GM12878 (cell line): ENCODE measurements around the gene TMEM223. TPM values are rescaled to one million over a fixed set of nuclear protein-coding genes. Genes with fewer than 3 reads are reported as not detected.

ENCODE experiments used
- ATAC-seq: fragments of 200-7000 bp; cut with Tn5 transposase; 3 replicates; pipeline ENCODE4 v1.9.1; 2020; ENCODE audit warnings: mild to moderate bottlenecking, moderate library complexity
- BruUV-seq: library from RNA; stranded (reverse); fragments of 400-500 nt; replicated peaks from 2 replicates; lab custom pipeline; 2021; lab: Mats Ljungman, UMichigan
- CTCF ChIA-PET: fragments of 300-600 bp; sonication (Branson Sonifier 250); formaldehyde crosslinking; extraction: SDS; loops from one replicate; lab custom pipeline; 2021; ENCODE audit warnings: inconsistent platforms; lab: Yijun Ruan, JAX
- POLR2A ChIA-PET: fragments of 350-600 bp; formaldehyde crosslinking; extraction: SDS; loops from one replicate; lab custom pipeline; 2021; ENCODE audit warnings: inconsistent platforms; lab: Charles Lee
- RAD21 ChIA-PET: fragments of 300-600 bp; sonication (Branson Sonifier 250); formaldehyde crosslinking; loops from one replicate; lab custom pipeline; 2023; ENCODE audit warnings: antibody characterized with exemption; ENCODE audit not compliant: unreplicated experiment; lab: Charles Lee
- SMC1A ChIA-PET: fragments of 300-600 bp; sonication (Branson Sonifier 250); formaldehyde crosslinking; loops from one replicate; lab custom pipeline; 2023; ENCODE audit not compliant: unreplicated experiment, uncharacterized antibody; lab: Charles Lee
- DNase-seq: peaks from one replicate; pipeline ENCODE4 v3.0.0-alpha.2; 2011; ENCODE audit warnings: low read depth, low spot score
- FAIRE-seq: peaks from 3 replicates; lab custom pipeline; 2011; peaks lifted over from hg19 to GRCh38; lab: Jason Lieb, UNC
- H2AFZ ChIP-seq: 2 replicates; pipeline ENCODE4 v1.6.0; 2011; ENCODE audit warnings: low read depth, low read length, control low read depth; ENCODE audit not compliant: control insufficient read depth
- H3K27ac ChIP-seq: 2 replicates; pipeline ENCODE4 v1.5.1; 2011; ENCODE audit warnings: control low read depth; ENCODE audit not compliant: control insufficient read depth, insufficient read depth
- H3K27me3 ChIP-seq, 2 experiments: replicated peaks in 1 of 2; 2 replicates each; pipeline versions ENCODE4 v1.6.0 to v1.6.1; 2011; ENCODE audit warnings: low read length in 1 of 2; ENCODE audit not compliant: control insufficient read depth in 2 of 2, insufficient read depth in 2 of 2
- H3K36me3 ChIP-seq, 2 experiments: 2 replicates each; pipeline ENCODE4 v1.5.1; 2011; ENCODE audit warnings: low read length in 1 of 2; ENCODE audit not compliant: control insufficient read depth in 2 of 2, insufficient read depth in 2 of 2
- H3K4me1 ChIP-seq: 2 replicates; pipeline ENCODE4 v1.6.1; 2011; ENCODE audit warnings: mild to moderate bottlenecking, low read length, moderate library complexity, mixed read lengths; ENCODE audit not compliant: control insufficient read depth, insufficient read depth
- H3K4me2 ChIP-seq: 2 replicates; pipeline ENCODE4 v1.6.0; 2011; ENCODE audit warnings: control low read depth; ENCODE audit not compliant: control insufficient read depth, insufficient read depth
- H3K4me3 ChIP-seq: fragments of 200-600 bp; sonication (generic); 2 replicates; pipeline ENCODE4 v1.5.1; 2016
- H3K79me2 ChIP-seq: 2 replicates; pipeline ENCODE4 v1.6.0; 2011; ENCODE audit warnings: low read length; ENCODE audit not compliant: control insufficient read depth, insufficient read depth
- H3K9ac ChIP-seq: 2 replicates; pipeline ENCODE4 v1.8.0; 2011; ENCODE audit warnings: low read length, control low read depth, mixed read lengths; ENCODE audit not compliant: control insufficient read depth, insufficient read depth
- H3K9me3 ChIP-seq: replicated peaks from 3 replicates; pipeline ENCODE4 v1.5.1; 2011; ENCODE audit warnings: mild to moderate bottlenecking, low read length; ENCODE audit not compliant: control insufficient read depth, insufficient read depth
- H4K20me1 ChIP-seq: 2 replicates; pipeline ENCODE4 v1.6.0; 2011; ENCODE audit not compliant: control insufficient read depth, insufficient read depth
- BACH1 ChIP-seq: fragments of 450-650 bp; IDR thresholded peaks from 2 replicates; pipeline ENCODE4 v1.6.1; 2017; ENCODE audit warnings: mild to moderate bottlenecking, borderline replicate concordance
- CHD2 ChIP-seq: IDR thresholded peaks from 2 replicates; pipeline ENCODE4 v1.6.1; 2011; ENCODE audit warnings: low read depth, low read length, improper control_type of control experiment, borderline replicate concordance
- CHD4 ChIP-seq: fragments of 200-600 bp; sonication (generic); IDR thresholded peaks from 2 replicates; pipeline ENCODE4 v1.6.1; 2016; ENCODE audit warnings: mild to moderate bottlenecking
- ETV6 ChIP-seq, 2 experiments: fragments of 450-650 bp in 1 of 2; IDR thresholded peaks in 1 of 2; conservative IDR thresholded peaks in 1 of 2; 2 replicates each; pipeline ENCODE4 v1.6.1; 2014; ENCODE audit warnings: antibody characterized with exemption in 1 of 2, borderline replicate concordance in 1 of 2, low read depth in 1 of 2, mild to moderate bottlenecking in 1 of 2, moderate library complexity in 1 of 2
- HDGF ChIP-seq: fragments of 450-650 bp; IDR thresholded peaks from 2 replicates; pipeline ENCODE4 v1.6.1; 2016; ENCODE audit warnings: antibody characterized with exemption
- IKZF2 ChIP-seq, 2 experiments: fragments of 450-650 bp; IDR thresholded peaks; 2 replicates each; pipeline ENCODE4 v1.6.1; 2017; ENCODE audit warnings: mild to moderate bottlenecking in 2 of 2, moderate library complexity in 2 of 2
- MEF2A ChIP-seq: IDR thresholded peaks from 2 replicates; pipeline ENCODE4 v1.6.1; 2011; ENCODE audit warnings: low read depth, mild to moderate bottlenecking, low read length, moderate library complexity; ENCODE audit not compliant: insufficient read depth
- MTA3 ChIP-seq: IDR thresholded peaks from 2 replicates; pipeline ENCODE4 v1.6.1; 2012; ENCODE audit warnings: low read length, inconsistent platforms, borderline replicate concordance
- SMARCA5 ChIP-seq: fragments of 450-650 bp; IDR thresholded peaks from 2 replicates; pipeline ENCODE4 v1.6.1; 2017; ENCODE audit warnings: mild to moderate bottlenecking
- STAT1 ChIP-seq: fragments of 450-650 bp; conservative IDR thresholded peaks from 2 replicates; pipeline ENCODE4 v1.6.1; 2014; ENCODE audit warnings: antibody characterized with exemption, mild to moderate bottlenecking
- ZNF384 ChIP-seq: IDR thresholded peaks from 2 replicates; pipeline ENCODE4 v1.6.1; 2012; ENCODE audit warnings: low read depth, mild to moderate bottlenecking, low read length, improper control_type of control experiment, borderline replicate concordance
- WGBS: methylation state at CpG from one replicate; pipeline ENCODE4 v1.1.6; 2016; ENCODE audit warnings: low lambda C conversion rate; ENCODE audit not compliant: insufficient replicate concordance, insufficient coverage; ENCODE audit errors: missing lambda C conversion rate; 5-methylcytosine and 5-hydroxymethylcytosine counted together
- in situ Hi-C: fragments of 300-500 bp; cut with MboI; formaldehyde crosslinking; loops from 9 replicates; pipeline ENCODE4 v1.14.3; 2018; ENCODE audit warnings: mixed read lengths
- intact Hi-C: fragments of 100-400 bp; cut with micrococcal nuclease; formaldehyde crosslinking; loops from one replicate; pipeline ENCODE4 v1.14.2; 2022; ENCODE audit not compliant: unreplicated experiment
- polyA plus RNA-seq, 11 experiments: library from polyadenylated mRNA; depleted of rRNA in 4 of 11; unstranded in 6 of 11; stranded (reverse) in 5 of 11; fragments of >200 nt; fragmentation: Nextera tagmentation in 4 of 11; fragmentation: Illumina TruSeq in 1 of 11; extraction: Ambion mirVana in 4 of 11; extraction: Trizol in 1 of 11; gene quantifications; 1 replicate in 1 of 11; 2 replicates in 10 of 11; pipeline versions ENCODE4 v1.2.1 to v1.2.3, GENCODE V29; 2011 to 2016; ENCODE audit warnings: inconsistent platforms in 2 of 11, missing spikeins in 2 of 11, low read depth in 1 of 11
- total RNA-seq, 4 experiments: library from RNA; depleted of rRNA in 3 of 4; stranded (reverse); fragments of >200 nt in 3 of 4; fragmentation: Illumina TruSeq in 1 of 4; extraction: Trizol in 1 of 4; gene quantifications; 2 replicates each; pipeline versions ENCODE4 v1.2.1 to v1.2.3, GENCODE V29; 2013 to 2021
- TF ChIP-seq, protein P1 (sequence below): IDR thresholded peaks from 2 replicates; pipeline ENCODE4 v1.6.1; 2011; ENCODE audit warnings: low read depth, mild to moderate bottlenecking, low read length, moderate library complexity, borderline replicate concordance; ENCODE audit errors: extremely low read depth
- TF ChIP-seq, protein P2 (sequence below): fragments of 450-650 bp; IDR thresholded peaks from 2 replicates; pipeline ENCODE4 v1.6.1; 2016; ENCODE audit warnings: mild to moderate bottlenecking
- TF ChIP-seq, protein P3 (sequence below): fragments of 450-650 bp; conservative IDR thresholded peaks from 2 replicates; pipeline ENCODE4 v1.6.1; 2017; ENCODE audit warnings: mild to moderate bottlenecking, moderate library complexity
- TF ChIP-seq, protein P4 (sequence below): fragments of 450-650 bp; IDR thresholded peaks from 2 replicates; pipeline ENCODE4 v1.6.1; 2017; ENCODE audit warnings: low read depth, mild to moderate bottlenecking, moderate library complexity

Gene TMEM223
- total and polyA plus RNA-seq, 10 of the 15 experiments (the other 5 are each of a cell fraction or from before 2014, with no cell fraction given): 5.3 to 33.2 (median 14.0) TPM

DNA sequence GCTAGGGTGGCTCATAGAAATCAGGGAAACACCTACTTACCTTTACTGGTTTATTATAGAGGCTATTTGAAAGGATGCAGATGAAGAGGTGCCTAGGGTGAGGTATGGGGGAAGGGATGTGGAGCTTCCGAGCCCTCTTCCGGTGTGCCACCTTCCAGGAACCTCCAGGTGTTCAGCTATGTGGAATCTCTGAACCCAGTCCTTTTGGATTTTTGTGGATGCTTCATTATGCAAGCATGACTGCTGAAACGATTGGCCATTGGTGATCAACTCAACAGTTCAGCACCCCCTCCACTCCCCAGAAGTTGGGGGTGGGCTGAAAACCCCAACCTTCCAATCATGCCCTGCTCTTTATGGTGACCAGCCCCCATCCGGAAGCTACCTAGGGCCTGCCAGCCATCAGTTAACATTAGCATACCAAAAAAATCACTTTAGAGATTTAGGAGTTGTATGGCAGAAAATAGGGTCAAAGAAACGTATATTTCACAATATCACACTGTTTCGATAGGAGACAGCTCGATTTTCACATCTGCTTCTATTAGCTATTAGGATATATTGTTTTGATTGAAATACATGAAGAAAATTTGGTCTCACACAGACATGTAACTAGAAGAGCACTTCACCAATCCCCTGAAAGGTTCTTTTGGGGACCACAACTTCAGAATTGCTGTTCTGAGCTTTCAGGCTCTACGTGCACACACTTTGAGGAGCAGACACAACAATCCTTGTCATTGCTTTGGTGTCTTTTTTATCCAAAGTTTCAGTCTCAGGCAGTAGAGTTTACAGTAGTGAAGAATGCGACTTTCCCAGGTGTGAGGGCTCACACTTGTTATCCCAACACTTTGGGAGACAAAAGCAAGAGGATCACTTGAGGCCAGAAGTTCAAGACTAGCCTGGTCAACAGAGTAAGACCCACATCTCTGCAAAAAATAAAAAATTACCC, 33.7 kb downstream of the TMEM223 start:
- no peak for FAIRE-seq
- RAD21 ChIA-PET: interaction anchor here (0.7 to 0.9 kb wide), 4 partner anchors 12 to 333 kb away, joined by 3 read pairs; partner anchors contain the start of genes HNRNPUL2 and TAF6L
- BruUV-seq: no TSS peak

More for the DNA sequence above, 33.7 kb downstream of the TMEM223 start:
- TF ChIP-seq CHD2: no peak
- TF ChIP-seq, protein P1, sequence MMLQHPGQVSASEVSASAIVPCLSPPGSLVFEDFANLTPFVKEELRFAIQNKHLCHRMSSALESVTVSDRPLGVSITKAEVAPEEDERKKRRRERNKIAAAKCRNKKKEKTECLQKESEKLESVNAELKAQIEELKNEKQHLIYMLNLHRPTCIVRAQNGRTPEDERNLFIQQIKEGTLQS: no peak
- TF ChIP-seq STAT1: no peak
- TF ChIP-seq, protein P2, sequence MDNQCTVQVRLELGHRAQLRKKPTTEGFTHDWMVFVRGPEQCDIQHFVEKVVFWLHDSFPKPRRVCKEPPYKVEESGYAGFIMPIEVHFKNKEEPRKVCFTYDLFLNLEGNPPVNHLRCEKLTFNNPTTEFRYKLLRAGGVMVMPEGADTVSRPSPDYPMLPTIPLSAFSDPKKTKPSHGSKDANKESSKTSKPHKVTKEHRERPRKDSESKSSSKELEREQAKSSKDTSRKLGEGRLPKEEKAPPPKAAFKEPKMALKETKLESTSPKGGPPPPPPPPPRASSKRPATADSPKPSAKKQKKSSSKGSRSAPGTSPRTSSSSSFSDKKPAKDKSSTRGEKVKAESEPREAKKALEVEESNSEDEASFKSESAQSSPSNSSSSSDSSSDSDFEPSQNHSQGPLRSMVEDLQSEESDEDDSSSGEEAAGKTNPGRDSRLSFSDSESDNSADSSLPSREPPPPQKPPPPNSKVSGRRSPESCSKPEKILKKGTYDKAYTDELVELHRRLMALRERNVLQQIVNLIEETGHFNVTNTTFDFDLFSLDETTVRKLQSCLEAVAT: no peak
- no peak for TF ChIP-seq HDGF
- no peak for TF ChIP-seq MTA3
- no peak for TF ChIP-seq IKZF2 (IDR thresholded peaks at IDR 0.05)
- TF ChIP-seq, protein P3, sequence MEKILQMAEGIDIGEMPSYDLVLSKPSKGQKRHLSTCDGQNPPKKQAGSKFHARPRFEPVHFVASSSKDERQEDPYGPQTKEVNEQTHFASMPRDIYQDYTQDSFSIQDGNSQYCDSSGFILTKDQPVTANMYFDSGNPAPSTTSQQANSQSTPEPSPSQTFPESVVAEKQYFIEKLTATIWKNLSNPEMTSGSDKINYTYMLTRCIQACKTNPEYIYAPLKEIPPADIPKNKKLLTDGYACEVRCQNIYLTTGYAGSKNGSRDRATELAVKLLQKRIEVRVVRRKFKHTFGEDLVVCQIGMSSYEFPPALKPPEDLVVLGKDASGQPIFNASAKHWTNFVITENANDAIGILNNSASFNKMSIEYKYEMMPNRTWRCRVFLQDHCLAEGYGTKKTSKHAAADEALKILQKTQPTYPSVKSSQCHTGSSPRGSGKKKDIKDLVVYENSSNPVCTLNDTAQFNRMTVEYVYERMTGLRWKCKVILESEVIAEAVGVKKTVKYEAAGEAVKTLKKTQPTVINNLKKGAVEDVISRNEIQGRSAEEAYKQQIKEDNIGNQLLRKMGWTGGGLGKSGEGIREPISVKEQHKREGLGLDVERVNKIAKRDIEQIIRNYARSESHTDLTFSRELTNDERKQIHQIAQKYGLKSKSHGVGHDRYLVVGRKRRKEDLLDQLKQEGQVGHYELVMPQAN: no peak
- no peak for TF ChIP-seq SMARCA5
- TF ChIP-seq MEF2A: no peak
- no peak for TF ChIP-seq BACH1
- TF ChIP-seq ETV6 (conservative IDR thresholded peaks at IDR 0.05 in 1 of 2, IDR thresholded peaks at IDR 0.05 in 1 of 2; ENCODE audit: borderline replicate concordance in 1 of 2, low read depth in 1 of 2): no peak
- TF ChIP-seq, protein P4, sequence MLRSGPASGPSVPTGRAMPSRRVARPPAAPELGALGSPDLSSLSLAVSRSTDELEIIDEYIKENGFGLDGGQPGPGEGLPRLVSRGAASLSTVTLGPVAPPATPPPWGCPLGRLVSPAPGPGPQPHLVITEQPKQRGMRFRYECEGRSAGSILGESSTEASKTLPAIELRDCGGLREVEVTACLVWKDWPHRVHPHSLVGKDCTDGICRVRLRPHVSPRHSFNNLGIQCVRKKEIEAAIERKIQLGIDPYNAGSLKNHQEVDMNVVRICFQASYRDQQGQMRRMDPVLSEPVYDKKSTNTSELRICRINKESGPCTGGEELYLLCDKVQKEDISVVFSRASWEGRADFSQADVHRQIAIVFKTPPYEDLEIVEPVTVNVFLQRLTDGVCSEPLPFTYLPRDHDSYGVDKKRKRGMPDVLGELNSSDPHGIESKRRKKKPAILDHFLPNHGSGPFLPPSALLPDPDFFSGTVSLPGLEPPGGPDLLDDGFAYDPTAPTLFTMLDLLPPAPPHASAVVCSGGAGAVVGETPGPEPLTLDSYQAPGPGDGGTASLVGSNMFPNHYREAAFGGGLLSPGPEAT: no peak
- TF ChIP-seq CHD4: no peak
- TF ChIP-seq ZNF384: no peak
- TF ChIP-seq, all 136 proteins: peak for 0
- Histone ChIP-seq H3K27ac (no peak overlapping the region), H3K4me1 (peaks cover 5% of the 10 kb centered on the region), H3K4me3 (no peak overlapping the region), H2AFZ (no peak overlapping the region), H3K9ac (no peak overlapping the region), H3K9me3 (no peaks in the 10 kb centered on the region), H3K27me3 (no peaks in the 10 kb centered on the region), H4K20me1 (no peaks in the 10 kb centered on the region), H3K4me2 (no peak overlapping the region), H3K36me3 (no peaks in the 10 kb centered on the region), H3K79me2 (peaks cover 15% of the 10 kb centered on the region)
- 57% methylated on average over 9 of the region's 9 CpGs for WGBS
- ChIA-PET CTCF (interaction anchor here (0.7 to 1.2 kb wide), 2 partner anchors 28 to 215 kb away, joined by 3 to 4 read pairs; no protein-coding TSS in a partner anchor), SMC1A (interaction anchor here (1.5 to 2.1 kb wide), 3 partner anchors 10 to 64 kb away, joined by 3 to 5 read pairs (median 4); no protein-coding TSS in a partner anchor), POLR2A (interaction anchor here (0.5 to 2.4 kb wide), 5 partner anchors 11 to 210 kb away, joined by 3 to 17 read pairs (median 4); partner anchors contain the start of gene TTC9C)
- intact Hi-C loops (no loop called here), in situ Hi-C loops (no loop called here)
- DNase-seq (no peak), ATAC-seq (no peak)
